Measurements from ENCODE around the gene ACSM3. TPM values are rescaled to one million over a fixed set of nuclear protein-coding genes. Genes with fewer than 3 reads are reported as not detected.
"Not testable (repeated sequence)": the region's sequence is repeated elsewhere in the genome, so short reads cannot be mapped to it uniquely, and the experiment has no call there.

ACSM3 gene
- total RNA-seq, 1 donor from 2014 or later, result 122 TPM

GRCh38 chr16:20747030-20747816 is 16.6 kb upstream of the ACSM3 start:
- DNase-seq (ENCODE audit: low spot score in 2 of 2, unreplicated experiment in 2 of 2), result no peak
- Mint-ChIP-seq H3K27me3 (ENCODE audit: low read depth) (no peaks in the 10 kb centered on the region), H3K36me3 (peaks cover 15% of the 10 kb centered on the region), H3K9me3 (peaks cover 14% of the 10 kb centered on the region), H3K27ac (no peak overlapping the region), H3K4me1 (peaks cover 2% of the 10 kb centered on the region), H3K4me3 (no peak overlapping the region)
- TF ChIP-seq CTCF (IDR thresholded peaks at IDR 0.05; ENCODE audit: unreplicated experiment), result no peak

- H3K4me1 Mint-ChIP-seq, result peaks cover 2% of the 10 kb centered on the region
- no peak for TF ChIP-seq CTCF (IDR thresholded peaks at IDR 0.05; ENCODE audit: unreplicated experiment)
- no peak overlapping the region for H3K27ac Mint-ChIP-seq
- H3K4me3 Mint-ChIP-seq, result no peak overlapping the region
- H3K9me3 Mint-ChIP-seq, result peaks cover 14% of the 10 kb centered on the region
- no peaks in the 10 kb centered on the region for H3K27me3 Mint-ChIP-seq (ENCODE audit: low read depth)
- peaks cover 20% of the 10 kb centered on the region for H3K36me3 Mint-ChIP-seq
- DNase-seq (ENCODE audit: low spot score in 2 of 2, unreplicated experiment in 2 of 2), result no peak
Measured at GRCh38 chr16:20749474-20749873, 14.3 kb upstream of the ACSM3 start.

GRCh38 chr16:20750558-20750957 is 13.3 kb upstream of the ACSM3 start:
- H3K36me3 Mint-ChIP-seq, result peaks cover 26% of the 10 kb centered on the region
- peaks cover 14% of the 10 kb centered on the region for H3K9me3 Mint-ChIP-seq
- no peaks in the 10 kb centered on the region for H3K4me1 Mint-ChIP-seq
- no peaks in the 10 kb centered on the region for H3K27me3 Mint-ChIP-seq (ENCODE audit: low read depth)
- no peak overlapping the region for H3K27ac Mint-ChIP-seq
- no peak for TF ChIP-seq CTCF (IDR thresholded peaks at IDR 0.05; ENCODE audit: unreplicated experiment)
- H3K4me3 Mint-ChIP-seq, result no peak overlapping the region
- no peak for DNase-seq (ENCODE audit: low spot score in 2 of 2, unreplicated experiment in 2 of 2)

DNA sequence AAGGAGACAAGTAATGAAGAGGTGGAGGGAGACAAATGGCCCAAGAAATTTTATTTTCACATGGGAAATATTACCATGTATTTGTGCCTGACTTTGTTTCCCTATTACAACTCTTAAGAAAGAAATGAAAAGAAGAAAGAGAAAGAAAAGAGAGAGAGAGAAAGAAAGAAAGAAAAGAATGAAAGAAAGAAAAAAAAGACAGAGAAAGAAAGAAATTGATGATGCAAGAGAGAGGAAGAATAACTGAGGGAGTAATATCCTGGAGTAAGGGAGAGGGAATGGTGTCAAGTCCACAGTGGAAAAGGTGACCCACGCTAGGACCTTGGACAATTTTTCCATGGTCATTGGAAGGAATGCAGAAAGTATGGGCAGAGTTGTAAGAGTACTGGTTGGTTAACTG is 10.1 kb upstream of the ACSM3 start:
- no peak overlapping the region for H3K27ac Mint-ChIP-seq
- no peaks in the 10 kb centered on the region for H3K27me3 Mint-ChIP-seq (ENCODE audit: low read depth)
- no peak for DNase-seq (ENCODE audit: low spot score in 2 of 2, unreplicated experiment in 2 of 2)
- H3K36me3 Mint-ChIP-seq, result peaks cover 16% of the 10 kb centered on the region
- no peaks in the 10 kb centered on the region for H3K9me3 Mint-ChIP-seq
- no peaks in the 10 kb centered on the region for H3K4me1 Mint-ChIP-seq
- TF ChIP-seq CTCF (IDR thresholded peaks at IDR 0.05; ENCODE audit: unreplicated experiment), result no peak
- no peak overlapping the region for H3K4me3 Mint-ChIP-seq

DNA sequence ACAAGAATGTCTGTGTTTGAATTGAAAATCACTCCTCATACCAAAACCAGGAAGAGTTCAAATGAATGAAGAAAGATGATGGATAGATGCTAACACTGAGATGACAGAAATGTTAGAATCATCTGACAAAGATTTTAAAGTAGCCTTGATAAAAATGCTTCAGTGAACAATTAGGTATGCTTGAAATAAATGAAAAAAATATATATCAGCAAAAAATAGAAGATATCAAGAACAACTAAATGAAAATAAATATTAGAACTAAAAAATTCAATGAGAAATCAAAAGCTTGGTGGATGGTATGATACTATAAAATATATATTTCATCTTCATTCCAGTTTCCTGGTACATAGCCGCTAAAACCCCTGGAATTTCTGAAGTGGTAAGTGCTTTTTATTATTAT is 8.6 kb upstream of the ACSM3 start:
- TF ChIP-seq CTCF (IDR thresholded peaks at IDR 0.05; ENCODE audit: unreplicated experiment), result no peak
- Mint-ChIP-seq H3K4me1 (peaks cover 3% of the 10 kb centered on the region), H3K27me3 (ENCODE audit: low read depth) (no peaks in the 10 kb centered on the region), H3K9me3 (no peaks in the 10 kb centered on the region), H3K4me3 (no peak overlapping the region), H3K27ac (no peak overlapping the region), H3K36me3 (peaks cover 25% of the 10 kb centered on the region)
- DNase-seq (ENCODE audit: low spot score in 2 of 2, unreplicated experiment in 2 of 2), result no peak

- H3K9me3 Mint-ChIP-seq, result not testable (repeated sequence)
- peaks cover 31% of the 10 kb centered on the region for H3K36me3 Mint-ChIP-seq
Measured at GRCh38 chr16:20755799-20756198, 8.0 kb upstream of the ACSM3 start.

More at GRCh38 chr16:20755799-20756198, 8.0 kb upstream of the ACSM3 start:
- not testable (repeated sequence) for H3K4me1 Mint-ChIP-seq; H3K27me3 Mint-ChIP-seq (ENCODE audit: low read depth); H3K27ac Mint-ChIP-seq; H3K4me3 Mint-ChIP-seq; DNase-seq (ENCODE audit: low spot score in 2 of 2, unreplicated experiment in 2 of 2)
